HCT116 (cell line): Measurements from ENCODE around the gene MTUS2. TPM values are rescaled to one million over a fixed set of nuclear protein-coding genes. Genes with fewer than 3 reads are reported as not detected.

ENCODE experiments used
- ATAC-seq: fragments of 200-7000 bp; cut with Tn5 transposase; 2 replicates; pipeline ENCODE4 v1.9.1; 2020; ENCODE audit warnings: mild to moderate bottlenecking, moderate library complexity
- BruUV-seq: library from RNA; stranded (reverse); fragments of 400-500 nt; replicated peaks from 2 replicates; lab custom pipeline; 2021; lab: Mats Ljungman, UMichigan
- CTCF ChIA-PET: fragments of 300-600 bp; sonication (Branson Sonifier 250); formaldehyde crosslinking; loops from one replicate; lab custom pipeline; 2021; ENCODE audit warnings: antibody characterized with exemption; lab: Charles Lee
- POLR2A ChIA-PET: fragments of 300-600, 350-600 bp; sonication (Branson Sonifier 250); formaldehyde crosslinking; loops from one replicate; lab custom pipeline; 2021; ENCODE audit warnings: antibody characterized with exemption; lab: Charles Lee
- RAD21 ChIA-PET, 2 experiments: fragments of 300-600 bp; sonication (Branson Sonifier 250); formaldehyde crosslinking; loops; one replicate each; lab custom pipeline; 2023; ENCODE audit warnings: low total read pairs in 2 of 2; ENCODE audit not compliant: uncharacterized antibody in 2 of 2, unreplicated experiment in 2 of 2, low non-redundant PET in 1 of 2; lab: Charles Lee
- DNase-seq: peaks from one replicate; pipeline ENCODE4 v3.0.0-alpha.2; 2010; ENCODE audit warnings: low read depth, low spot score
- H2AFZ ChIP-seq: fragments of 200-600 bp; shearing (Covaris generic), sonication (generic); 2 replicates; pipeline ENCODE4 v1.6.1; 2017; ENCODE audit warnings: low read depth, mixed run types, mixed read lengths, antibody characterized with exemption, low read length; ENCODE audit not compliant: poor library complexity, severe bottlenecking
- H3K27ac ChIP-seq: 2 replicates; pipeline ENCODE4 v1.5.1; 2012; ENCODE audit warnings: low read depth, low read length
- H3K27me3 ChIP-seq: fragments of 200-600 bp; sonication (generic); 2 replicates; pipeline ENCODE4 v1.6.1; 2016; ENCODE audit warnings: mixed run types, low read length, mixed read lengths; ENCODE audit not compliant: insufficient read depth
- H3K36me3 ChIP-seq, 2 experiments: fragments of 200-500 bp in 1 of 2; fragments of 200-600 bp in 1 of 2; sonication (Bioruptor generic) in 1 of 2; sonication (generic) in 1 of 2; 2 replicates each; pipeline versions ENCODE4 v1.5.1 to v1.6.1; 2014 to 2016; ENCODE audit warnings: low read length in 2 of 2, inconsistent platforms in 1 of 2, mixed read lengths in 1 of 2, mixed run types in 1 of 2; ENCODE audit not compliant: insufficient read depth in 2 of 2, control insufficient read depth in 1 of 2
- H3K4me1 ChIP-seq, 2 experiments: fragments of 200-600 bp in 1 of 2; sonication (generic) in 1 of 2; 2 replicates each; pipeline versions ENCODE4 v1.5.1 to v1.6.1; 2012 to 2017; ENCODE audit warnings: low read length in 2 of 2, inconsistent platforms in 1 of 2, mild to moderate bottlenecking in 1 of 2, mixed read lengths in 1 of 2, mixed run types in 1 of 2, moderate library complexity in 1 of 2; ENCODE audit not compliant: insufficient read depth in 2 of 2, control insufficient read depth in 1 of 2
- H3K4me2 ChIP-seq: fragments of 200-600 bp; sonication (generic); 2 replicates; pipeline ENCODE4 v1.6.1; 2017; ENCODE audit warnings: mixed run types, low read length, mixed read lengths
- H3K4me3 ChIP-seq, 2 experiments: fragments of 200-600 bp in 1 of 2; sonication (generic) in 1 of 2; replicated peaks in 1 of 2; 2 replicates each; pipeline ENCODE4 v1.5.1; 2011 to 2016; ENCODE audit warnings: low read length in 2 of 2, control low read depth in 1 of 2, low read depth in 1 of 2, mild to moderate bottlenecking in 1 of 2, mixed read lengths in 1 of 2, mixed run types in 1 of 2
- H3K79me2 ChIP-seq: fragments of 200-600 bp; sonication (generic); 2 replicates; pipeline ENCODE4 v1.6.1; 2017; ENCODE audit warnings: mild to moderate bottlenecking, mixed run types, low read length, moderate library complexity, mixed read lengths; ENCODE audit not compliant: insufficient read depth
- H3K9ac ChIP-seq: fragments of 200-600 bp; sonication (generic); 2 replicates; pipeline ENCODE4 v1.6.1; 2016; ENCODE audit warnings: low read length, mixed read lengths
- H3K9me2 ChIP-seq: fragments of 200-600 bp; sonication (generic), shearing (Covaris generic); 2 replicates; pipeline ENCODE4 v1.6.1; 2017; ENCODE audit warnings: mixed run types, mild to moderate bottlenecking, moderate library complexity; ENCODE audit not compliant: insufficient read depth
- H3K9me3 ChIP-seq, 2 experiments: fragments of 200-500 bp in 1 of 2; fragments of 200-600 bp in 1 of 2; sonication (Bioruptor generic) in 1 of 2; sonication (generic) in 1 of 2; 2 replicates each; pipeline ENCODE4 v1.6.1; 2014 to 2017; ENCODE audit warnings: low read length in 2 of 2, mixed read lengths in 2 of 2, inconsistent platforms in 1 of 2, low read depth in 1 of 2, mild to moderate bottlenecking in 1 of 2, mixed run types in 1 of 2, moderate library complexity in 1 of 2; ENCODE audit not compliant: control insufficient read depth in 1 of 2, insufficient read depth in 1 of 2
- H4K20me1 ChIP-seq: fragments of 200-600 bp; sonication (generic), shearing (Covaris generic); 2 replicates; pipeline ENCODE4 v1.6.1; 2017; ENCODE audit warnings: mixed run types, mild to moderate bottlenecking, moderate library complexity; ENCODE audit not compliant: insufficient read depth
- CBX3 ChIP-seq: IDR thresholded peaks from 2 replicates; pipeline ENCODE4 v1.6.1; 2012; ENCODE audit warnings: low read depth
- CEBPB ChIP-seq: IDR thresholded peaks from 2 replicates; pipeline ENCODE4 v1.6.1; 2012; ENCODE audit warnings: low read depth
- EZH2 ChIP-seq: fragments of 200-600 bp; sonication (generic); IDR thresholded peaks from 2 replicates; pipeline ENCODE4 v1.6.1; 2017; ENCODE audit warnings: antibody characterized with exemption, mixed run types
- EZH2phosphoT487 ChIP-seq: fragments of 200-600 bp; IDR thresholded peaks from 2 replicates; pipeline ENCODE4 v1.6.1; 2018; ENCODE audit warnings: antibody characterized with exemption, borderline replicate concordance
- POLR2AphosphoS5 ChIP-seq: IDR thresholded peaks from 2 replicates; pipeline ENCODE4 v1.6.1; 2011; ENCODE audit warnings: mild to moderate bottlenecking, low read depth, low read length, moderate library complexity
- RAD21 ChIP-seq: IDR thresholded peaks from 2 replicates; pipeline ENCODE4 v1.6.1; 2012; ENCODE audit warnings: low read depth, mild to moderate bottlenecking
- SP1 ChIP-seq: IDR thresholded peaks from 2 replicates; pipeline ENCODE4 v1.6.1; 2012; ENCODE audit warnings: low read depth
- SRF ChIP-seq: IDR thresholded peaks from 2 replicates; pipeline ENCODE4 v1.6.1; 2012; ENCODE audit warnings: low read depth
- TCF7L2 ChIP-seq: IDR thresholded peaks from 2 replicates; pipeline ENCODE4 v1.7.0; 2011; ENCODE audit warnings: borderline replicate concordance, inconsistent platforms; ENCODE audit not compliant: insufficient read depth, insufficient read length; ENCODE audit errors: extremely low read depth
- ZFX ChIP-seq: fragments of 450-650 bp; IDR thresholded peaks from 2 replicates; pipeline ENCODE4 v1.6.1; 2017
- ZNF274 ChIP-seq: fragments of 200-500 bp; sonication (Bioruptor generic); IDR thresholded peaks from 2 replicates; pipeline ENCODE4 v1.6.1; 2014; ENCODE audit warnings: mild to moderate bottlenecking, low read depth, low read length, inconsistent platforms
- intact Hi-C: fragments of 100-400 bp; cut with micrococcal nuclease; formaldehyde crosslinking; loops from 2 replicates; pipeline ENCODE4 v1.10.0; 2022
- total RNA-seq: library from RNA; stranded (reverse); gene quantifications from one replicate; pipeline ENCODE4 v1.2.1, GENCODE V29; 2021; ENCODE audit not compliant: unreplicated experiment
- TF ChIP-seq, protein P1 (sequence below): IDR thresholded peaks from 2 replicates; pipeline ENCODE4 v1.6.1; 2012
- TF ChIP-seq, protein P2 (sequence below): IDR thresholded peaks from 2 replicates; pipeline ENCODE4 v1.6.1; 2012
- TF ChIP-seq, protein P3 (sequence below), 3 experiments: fragments of 200-600 bp in 1 of 3; sonication (generic) in 1 of 3; IDR thresholded peaks in 2 of 3; conservative IDR thresholded peaks in 1 of 3; 2 replicates each; pipeline ENCODE4 v1.5.1; 2012 to 2017; ENCODE audit warnings: low read depth in 2 of 3, low read length in 2 of 3, antibody characterized with exemption in 1 of 3, borderline replicate concordance in 1 of 3, control low read depth in 1 of 3, mild to moderate bottlenecking in 1 of 3, mixed read lengths in 1 of 3, mixed run types in 1 of 3, moderate library complexity in 1 of 3; ENCODE audit not compliant: insufficient read depth in 1 of 3
- TF ChIP-seq, protein P4 (sequence below): IDR thresholded peaks from 2 replicates; pipeline ENCODE4 v1.6.1; 2012; ENCODE audit warnings: low read depth

Gene MTUS2
- total RNA-seq, 1 experiment from 2014 or later = 0.02 TPM

DNA sequence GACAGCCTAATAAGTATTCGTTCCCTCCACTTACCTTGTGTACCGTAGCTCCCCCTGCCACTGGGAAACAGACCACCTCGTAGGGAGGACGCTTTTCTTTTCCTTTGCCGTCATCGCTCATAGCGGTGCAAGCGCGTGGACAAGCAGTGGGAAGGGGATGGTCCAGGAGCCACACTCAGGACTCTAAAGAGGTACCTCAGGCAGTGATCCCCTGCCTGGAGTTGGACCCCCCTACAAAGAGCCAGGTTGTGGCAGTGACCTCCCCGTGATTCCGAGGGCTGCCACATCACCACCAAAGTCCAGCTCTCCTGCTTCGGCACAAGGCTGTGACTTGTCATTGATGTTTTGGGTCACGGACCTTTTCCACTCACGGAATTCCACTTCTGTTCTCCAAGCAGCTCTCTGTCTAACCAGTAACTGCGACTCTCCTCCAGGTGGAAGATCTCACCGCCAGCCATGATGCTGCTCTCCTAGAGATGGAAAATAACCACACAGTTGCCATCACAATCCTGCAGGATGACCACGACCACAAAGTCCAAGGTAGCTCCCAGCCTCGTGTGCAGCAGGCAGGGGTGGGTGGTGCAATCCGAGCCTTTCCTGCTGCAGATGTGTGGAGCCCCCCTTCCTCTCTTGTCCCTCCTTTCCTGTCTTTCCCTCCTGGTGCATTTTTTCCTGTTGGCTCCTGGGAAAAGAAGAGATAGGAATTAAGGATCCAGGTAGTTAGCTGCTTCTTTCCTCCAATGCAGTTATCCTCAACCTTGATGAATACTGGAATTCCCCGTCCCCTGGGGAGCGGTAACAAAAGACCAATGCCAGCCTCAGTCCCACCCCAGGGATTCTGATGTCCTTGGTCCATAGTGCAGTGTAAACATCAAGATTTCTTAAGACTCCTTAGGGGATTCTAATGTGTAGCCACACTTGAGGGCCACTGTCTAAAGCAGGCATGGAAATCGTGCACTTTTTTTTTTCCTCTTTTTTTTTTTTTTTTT is 667.6 kb downstream of the MTUS2 start (continued):
- no peak for TF ChIP-seq RAD21
- TF ChIP-seq, protein P1, sequence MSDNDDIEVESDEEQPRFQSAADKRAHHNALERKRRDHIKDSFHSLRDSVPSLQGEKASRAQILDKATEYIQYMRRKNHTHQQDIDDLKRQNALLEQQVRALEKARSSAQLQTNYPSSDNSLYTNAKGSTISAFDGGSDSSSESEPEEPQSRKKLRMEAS = no peak

DNA sequence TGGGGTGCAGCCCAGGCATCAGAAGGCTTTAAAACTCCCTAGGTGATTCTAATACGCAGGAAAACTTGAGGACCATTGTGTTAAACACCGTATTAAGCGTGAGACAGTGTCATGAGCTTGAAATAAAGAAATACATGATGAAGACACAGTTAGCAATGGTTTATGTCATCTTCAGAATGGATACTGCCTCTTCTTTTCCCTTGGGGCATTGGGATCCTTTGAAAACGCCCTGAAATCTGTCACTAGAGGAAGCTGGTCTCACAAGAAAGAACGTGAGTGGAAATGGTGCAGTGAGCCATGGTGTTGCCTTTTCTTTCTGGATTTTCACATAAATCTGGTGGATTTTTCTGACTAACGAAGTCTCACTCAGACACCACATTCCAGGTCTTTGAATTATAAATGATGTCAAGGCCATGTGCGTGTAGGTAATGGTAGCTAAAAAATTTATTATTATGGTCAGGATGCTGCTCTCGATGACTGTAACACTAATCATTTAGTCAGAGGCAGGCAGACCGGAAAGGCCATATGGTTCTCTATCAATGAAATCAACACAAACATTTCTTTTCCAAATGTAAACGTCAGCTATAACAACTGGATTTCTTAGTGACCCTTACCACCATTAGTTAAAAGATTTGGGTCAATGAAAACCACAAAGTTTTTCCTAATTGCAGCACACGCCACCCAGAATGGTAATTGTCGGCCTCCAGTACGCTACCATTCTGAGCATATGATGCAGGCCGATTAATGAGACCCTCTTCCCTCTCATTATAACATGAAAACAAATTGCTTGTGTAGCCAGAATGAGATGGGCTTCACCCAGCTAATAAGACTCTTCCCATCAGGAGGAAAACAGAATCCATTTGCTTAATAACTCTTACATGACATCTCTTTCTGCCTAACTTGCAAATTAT is 669.8 kb downstream of the MTUS2 start:
- H4K20me1 ChIP-seq = no peaks in the 10 kb centered on the region
- no peak overlapping the region for H3K4me3 ChIP-seq
- no peak overlapping the region for H3K4me2 ChIP-seq
- H3K27me3 ChIP-seq = peaks cover 44% of the 10 kb centered on the region
- H3K79me2 ChIP-seq = no peaks in the 10 kb centered on the region
- DNase-seq (no peak), ATAC-seq (no peak)
- no peaks in the 10 kb centered on the region for H3K9me2 ChIP-seq
- TF ChIP-seq ZFX (no peak), SP1 (no peak), POLR2AphosphoS5 (no peak), CBX3 (no peak), CEBPB (no peak), RAD21 (no peak), TCF7L2 (no peak), EZH2phosphoT487 (no peak), ZNF274 (no peak), SRF (no peak), EZH2 (no peak)
- TF ChIP-seq, protein P2, sequence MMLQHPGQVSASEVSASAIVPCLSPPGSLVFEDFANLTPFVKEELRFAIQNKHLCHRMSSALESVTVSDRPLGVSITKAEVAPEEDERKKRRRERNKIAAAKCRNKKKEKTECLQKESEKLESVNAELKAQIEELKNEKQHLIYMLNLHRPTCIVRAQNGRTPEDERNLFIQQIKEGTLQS = no peak
- TF ChIP-seq, protein P3, sequence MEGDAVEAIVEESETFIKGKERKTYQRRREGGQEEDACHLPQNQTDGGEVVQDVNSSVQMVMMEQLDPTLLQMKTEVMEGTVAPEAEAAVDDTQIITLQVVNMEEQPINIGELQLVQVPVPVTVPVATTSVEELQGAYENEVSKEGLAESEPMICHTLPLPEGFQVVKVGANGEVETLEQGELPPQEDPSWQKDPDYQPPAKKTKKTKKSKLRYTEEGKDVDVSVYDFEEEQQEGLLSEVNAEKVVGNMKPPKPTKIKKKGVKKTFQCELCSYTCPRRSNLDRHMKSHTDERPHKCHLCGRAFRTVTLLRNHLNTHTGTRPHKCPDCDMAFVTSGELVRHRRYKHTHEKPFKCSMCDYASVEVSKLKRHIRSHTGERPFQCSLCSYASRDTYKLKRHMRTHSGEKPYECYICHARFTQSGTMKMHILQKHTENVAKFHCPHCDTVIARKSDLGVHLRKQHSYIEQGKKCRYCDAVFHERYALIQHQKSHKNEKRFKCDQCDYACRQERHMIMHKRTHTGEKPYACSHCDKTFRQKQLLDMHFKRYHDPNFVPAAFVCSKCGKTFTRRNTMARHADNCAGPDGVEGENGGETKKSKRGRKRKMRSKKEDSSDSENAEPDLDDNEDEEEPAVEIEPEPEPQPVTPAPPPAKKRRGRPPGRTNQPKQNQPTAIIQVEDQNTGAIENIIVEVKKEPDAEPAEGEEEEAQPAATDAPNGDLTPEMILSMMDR (IDR thresholded peaks at IDR 0.05 in 2 of 3, conservative IDR thresholded peaks at IDR 0.05 in 1 of 3; ENCODE audit: borderline replicate concordance in 1 of 3, insufficient read depth in 1 of 3, low read depth in 2 of 3, low read length in 2 of 3) = no peak
- TF ChIP-seq, protein P4, sequence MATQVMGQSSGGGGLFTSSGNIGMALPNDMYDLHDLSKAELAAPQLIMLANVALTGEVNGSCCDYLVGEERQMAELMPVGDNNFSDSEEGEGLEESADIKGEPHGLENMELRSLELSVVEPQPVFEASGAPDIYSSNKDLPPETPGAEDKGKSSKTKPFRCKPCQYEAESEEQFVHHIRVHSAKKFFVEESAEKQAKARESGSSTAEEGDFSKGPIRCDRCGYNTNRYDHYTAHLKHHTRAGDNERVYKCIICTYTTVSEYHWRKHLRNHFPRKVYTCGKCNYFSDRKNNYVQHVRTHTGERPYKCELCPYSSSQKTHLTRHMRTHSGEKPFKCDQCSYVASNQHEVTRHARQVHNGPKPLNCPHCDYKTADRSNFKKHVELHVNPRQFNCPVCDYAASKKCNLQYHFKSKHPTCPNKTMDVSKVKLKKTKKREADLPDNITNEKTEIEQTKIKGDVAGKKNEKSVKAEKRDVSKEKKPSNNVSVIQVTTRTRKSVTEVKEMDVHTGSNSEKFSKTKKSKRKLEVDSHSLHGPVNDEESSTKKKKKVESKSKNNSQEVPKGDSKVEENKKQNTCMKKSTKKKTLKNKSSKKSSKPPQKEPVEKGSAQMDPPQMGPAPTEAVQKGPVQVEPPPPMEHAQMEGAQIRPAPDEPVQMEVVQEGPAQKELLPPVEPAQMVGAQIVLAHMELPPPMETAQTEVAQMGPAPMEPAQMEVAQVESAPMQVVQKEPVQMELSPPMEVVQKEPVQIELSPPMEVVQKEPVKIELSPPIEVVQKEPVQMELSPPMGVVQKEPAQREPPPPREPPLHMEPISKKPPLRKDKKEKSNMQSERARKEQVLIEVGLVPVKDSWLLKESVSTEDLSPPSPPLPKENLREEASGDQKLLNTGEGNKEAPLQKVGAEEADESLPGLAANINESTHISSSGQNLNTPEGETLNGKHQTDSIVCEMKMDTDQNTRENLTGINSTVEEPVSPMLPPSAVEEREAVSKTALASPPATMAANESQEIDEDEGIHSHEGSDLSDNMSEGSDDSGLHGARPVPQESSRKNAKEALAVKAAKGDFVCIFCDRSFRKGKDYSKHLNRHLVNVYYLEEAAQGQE = no peak
- CTCF ChIA-PET = no interaction called here
- H3K4me1 ChIP-seq = no peaks in the 10 kb centered on the region
- BruUV-seq = no TSS peak
- intact Hi-C loops = no loop called here
- RAD21 ChIA-PET = no interaction called here
- POLR2A ChIA-PET = no interaction called here
- no peaks in the 10 kb centered on the region for H3K9me3 ChIP-seq
- H3K9ac ChIP-seq = no peak overlapping the region
- no peaks in the 10 kb centered on the region for H3K36me3 ChIP-seq
- no peak overlapping the region for H2AFZ ChIP-seq
- H3K27ac ChIP-seq = no peak overlapping the region
